Measurements from ENCODE around the gene SLCO2B1.

Gene SLCO2B1

GRCh38 chr11:75239531-75240290 lies 88.8 kb downstream of the SLCO2B1 start:
- H3K27me3 Mint-ChIP-seq = peaks cover 81% of the 10 kb centered on the region
- no peak for ATAC-seq
- no peak for DNase-seq
- peak overlapping the region; percentile 71 to 92 for H3K4me3 Mint-ChIP-seq
- H3K4me1 Mint-ChIP-seq = peaks cover 22% of the 10 kb centered on the region
- no peak overlapping the region for H3K27ac Mint-ChIP-seq
- no peaks in the 10 kb centered on the region for H3K9me3 Mint-ChIP-seq

GRCh38 chr11:75240311-75241035 lies 89.6 kb downstream of the SLCO2B1 start, which contains the start of gene TPBGL:
TSS of gene TPBGL (plus strand) at chr11:75240774. CDS start at chr11:75241050, 276 bp downstream.
- peak within 1 kb of the TSS; percentile 72 to 92 for H3K4me3 Mint-ChIP-seq
- peaks cover 22% of the 10 kb centered on the region for H3K4me1 Mint-ChIP-seq
- no peak for DNase-seq
- ATAC-seq = no peak
- H3K9me3 Mint-ChIP-seq = no peaks in the 10 kb centered on the region
- no peak within 1 kb of the TSS for H3K27ac Mint-ChIP-seq
- peaks cover 81% of the 10 kb centered on the region for H3K27me3 Mint-ChIP-seq

- ATAC-seq (peak; percentile 87), DNase-seq (peak; percentile 81 to 93)
- no peaks in the 10 kb centered on the region for H3K9me3 Mint-ChIP-seq
- peak overlapping the region; percentile 70 to 72 for H3K4me3 Mint-ChIP-seq
- H3K27me3 Mint-ChIP-seq = peaks cover 73% of the 10 kb centered on the region
- H3K4me1 Mint-ChIP-seq = peaks cover 22% of the 10 kb centered on the region
- no peak overlapping the region for H3K27ac Mint-ChIP-seq
These were observed 90.4 kb downstream of the SLCO2B1 start for GRCh38 chr11:75241036-75241905.

- ATAC-seq (peak; percentile 55), DNase-seq (peak in 1 of 2 donors; percentile 31)
- H3K27ac Mint-ChIP-seq = peak overlapping the region in 1 of 2 donors; percentile 95
- H3K4me3 Mint-ChIP-seq = peak overlapping the region; percentile 74 to 77
- peaks cover 22% of the 10 kb centered on the region for H3K4me1 Mint-ChIP-seq
- H3K9me3 Mint-ChIP-seq = no peaks in the 10 kb centered on the region
- H3K27me3 Mint-ChIP-seq = peaks cover 65% of the 10 kb centered on the region
These were observed 91.2 kb downstream of the SLCO2B1 start for GRCh38 chr11:75241906-75242644.

- peak overlapping the region; percentile 74 to 77 for H3K4me3 Mint-ChIP-seq
- ATAC-seq (no peak), DNase-seq (no peak)
- H3K27me3 Mint-ChIP-seq = peaks cover 56% of the 10 kb centered on the region
- no peaks in the 10 kb centered on the region for H3K9me3 Mint-ChIP-seq
- peaks cover 22% of the 10 kb centered on the region for H3K4me1 Mint-ChIP-seq
- H3K27ac Mint-ChIP-seq = peak overlapping the region in 1 of 2 donors; percentile 95
These were observed 92.1 kb downstream of the SLCO2B1 start for GRCh38 chr11:75242722-75243600.

GRCh38 chr11:75244052-75244814 lies 93.3 kb downstream of the SLCO2B1 start:
- H3K9me3 Mint-ChIP-seq = no peaks in the 10 kb centered on the region
- peaks cover 29% of the 10 kb centered on the region for H3K4me1 Mint-ChIP-seq
- ATAC-seq (no peak), DNase-seq (no peak)
- no peak overlapping the region for H3K27ac Mint-ChIP-seq
- H3K4me3 Mint-ChIP-seq = no peak overlapping the region
- peaks cover 44% of the 10 kb centered on the region for H3K27me3 Mint-ChIP-seq

- peaks cover 42% of the 10 kb centered on the region for H3K27me3 Mint-ChIP-seq
- H3K9me3 Mint-ChIP-seq = no peaks in the 10 kb centered on the region
- DNase-seq (no peak), ATAC-seq (no peak)
- H3K27ac Mint-ChIP-seq = no peak overlapping the region
- peaks cover 22% of the 10 kb centered on the region for H3K4me1 Mint-ChIP-seq
- no peak overlapping the region for H3K4me3 Mint-ChIP-seq
These were observed 94.6 kb downstream of the SLCO2B1 start for GRCh38 chr11:75245356-75246005.

- Mint-ChIP-seq H3K27me3 (peaks cover 41% of the 10 kb centered on the region), H3K9me3 (no peaks in the 10 kb centered on the region), H3K27ac (no peak overlapping the region), H3K4me3 (no peak overlapping the region), H3K4me1 (peaks cover 21% of the 10 kb centered on the region)
- DNase-seq (no peak), ATAC-seq (no peak)
These were observed 95.2 kb downstream of the SLCO2B1 start for GRCh38 chr11:75246006-75246670.

- H3K27ac Mint-ChIP-seq = peak overlapping the region in 1 of 2 donors; percentile 71
- H3K4me1 Mint-ChIP-seq = peaks cover 21% of the 10 kb centered on the region
- peaks cover 40% of the 10 kb centered on the region for H3K27me3 Mint-ChIP-seq
- no peak for ATAC-seq
- no peak for DNase-seq
- no peak overlapping the region for H3K4me3 Mint-ChIP-seq
- no peaks in the 10 kb centered on the region for H3K9me3 Mint-ChIP-seq
These were observed 95.9 kb downstream of the SLCO2B1 start for GRCh38 chr11:75246671-75247350.

GRCh38 chr11:75248924-75249256 lies 98.0 kb downstream of the SLCO2B1 start:
- Mint-ChIP-seq H3K27me3 (peaks cover 19% of the 10 kb centered on the region), H3K4me3 (no peak overlapping the region), H3K4me1 (peaks cover 7% of the 10 kb centered on the region), H3K27ac (no peak overlapping the region), H3K9me3 (no peaks in the 10 kb centered on the region)
- ATAC-seq (no peak), DNase-seq (no peak)

GRCh38 chr11:75249704-75250103 lies 98.8 kb downstream of the SLCO2B1 start:
- Mint-ChIP-seq H3K27ac (no peak overlapping the region), H3K4me1 (peaks cover 7% of the 10 kb centered on the region), H3K4me3 (no peak overlapping the region), H3K27me3 (peaks cover 11% of the 10 kb centered on the region), H3K9me3 (no peaks in the 10 kb centered on the region)
- DNase-seq (no peak), ATAC-seq (no peak)

GRCh38 chr11:75254326-75254725 lies 103.4 kb downstream of the SLCO2B1 start:
- no peak overlapping the region for H3K4me3 Mint-ChIP-seq
- H3K27me3 Mint-ChIP-seq = peaks cover 11% of the 10 kb centered on the region
- H3K4me1 Mint-ChIP-seq = peaks cover under 1% of the 10 kb centered on the region
- no peak overlapping the region for H3K27ac Mint-ChIP-seq
- DNase-seq (no peak), ATAC-seq (no peak)
- no peaks in the 10 kb centered on the region for H3K9me3 Mint-ChIP-seq

Measured in stimulated activated naive CD8-positive, alpha-beta T cell treated with anti-CD3 and anti-CD28 coated beads, Interleukin-15, amount 100 ng/mL, for 72 hours (primary cell).